NCI-H1092 treated with DMSO at 0.1 percent for 48 hours (cell line): Measurements from ENCODE around the gene NTRK2.

ENCODE experiments used
- DNase-seq: peaks from one replicate; lab custom pipeline; 2025; lab: John Stamatoyannopoulos, UW

The NTRK2 gene

GRCh38 chr9:84939774-84940173 is 270.2 kb downstream of the NTRK2 start:
- no peak for DNase-seq

- no peak for DNase-seq
Measured at GRCh38 chr9:84940294-84940693, 270.8 kb downstream of the NTRK2 start.

GRCh38 chr9:84941792-84942191 is 272.3 kb downstream of the NTRK2 start:
- no peak for DNase-seq

- no peak for DNase-seq
Measured at GRCh38 chr9:84943482-84944050, 274.0 kb downstream of the NTRK2 start.

GRCh38 chr9:84945878-84946538 is 276.5 kb downstream of the NTRK2 start:
- no peak for DNase-seq

GRCh38 chr9:84947412-84947972 is 278.0 kb downstream of the NTRK2 start:
- DNase-seq, result no peak

GRCh38 chr9:84949258-84949657 is 279.7 kb downstream of the NTRK2 start:
- no peak for DNase-seq

- no peak for DNase-seq
Measured at GRCh38 chr9:84949971-84950370, 280.4 kb downstream of the NTRK2 start.

GRCh38 chr9:84950879-84951811 is 281.6 kb downstream of the NTRK2 start:
- DNase-seq, result no peak

- no peak for DNase-seq
Measured at GRCh38 chr9:84953252-84953773, 283.8 kb downstream of the NTRK2 start.

- DNase-seq, result peak; percentile 74
Measured at GRCh38 chr9:84953797-84954705, 284.5 kb downstream of the NTRK2 start.

GRCh38 chr9:84955155-84955554 is 285.6 kb downstream of the NTRK2 start:
- DNase-seq, result no peak

- no peak for DNase-seq
Measured at GRCh38 chr9:84955971-84956370, 286.4 kb downstream of the NTRK2 start.

GRCh38 chr9:84959339-84959738 is 289.8 kb downstream of the NTRK2 start:
- no peak for DNase-seq

- no peak for DNase-seq
Measured at GRCh38 chr9:84966876-84967830, 297.6 kb downstream of the NTRK2 start.

GRCh38 chr9:84969084-84969483 is 299.6 kb downstream of the NTRK2 start:
- DNase-seq, result no peak

- DNase-seq, result no peak
Measured at GRCh38 chr9:84969736-84970135, 300.2 kb downstream of the NTRK2 start.

- no peak for DNase-seq
Measured at GRCh38 chr9:84970432-84970831, 300.9 kb downstream of the NTRK2 start.

GRCh38 chr9:84971571-84971970 is 302.0 kb downstream of the NTRK2 start:
- DNase-seq, result no peak

- no peak for DNase-seq
Measured at GRCh38 chr9:84974258-84974657, 304.7 kb downstream of the NTRK2 start.
